H9 (cell line): Measurements from ENCODE around the gene CALML4. TPM values are rescaled to one million over a fixed set of nuclear protein-coding genes. Genes with fewer than 3 reads are reported as not detected.

Experiments used
- DNase-seq: peaks from one replicate; pipeline ENCODE4 v3.0.0-alpha.2; 2017
- H2AFZ ChIP-seq: one replicate; pipeline ENCODE4 v1.6.1; 2013; ENCODE audit warnings: mild to moderate bottlenecking, low read length, control low read depth, moderate library complexity
- H2AK5ac ChIP-seq: 2 replicates; pipeline ENCODE4 v1.6.1; 2013; ENCODE audit warnings: low read length, control low read depth, mixed read lengths; ENCODE audit not compliant: insufficient read length
- H2BK120ac ChIP-seq: one replicate; pipeline ENCODE4 v1.6.1; 2013; ENCODE audit warnings: low read depth, mild to moderate bottlenecking, low read length, control low read depth, inconsistent platforms; ENCODE audit not compliant: poor library complexity, severe bottlenecking
- H2BK12ac ChIP-seq: 2 replicates; pipeline ENCODE4 v1.6.1; 2013; ENCODE audit warnings: low read length, control low read depth, mixed read lengths, low read depth; ENCODE audit not compliant: insufficient read length
- H2BK15ac ChIP-seq: 2 replicates; pipeline ENCODE4 v1.6.1; 2013; ENCODE audit warnings: low read depth, low read length, control low read depth
- H2BK20ac ChIP-seq: one replicate; pipeline ENCODE4 v1.6.1; 2013; ENCODE audit warnings: low read depth, mild to moderate bottlenecking, low read length, control low read depth, inconsistent platforms; ENCODE audit not compliant: poor library complexity, severe bottlenecking
- H2BK5ac ChIP-seq: 2 replicates; pipeline ENCODE4 v1.6.1; 2013; ENCODE audit warnings: low read length, control low read depth, mixed read lengths; ENCODE audit not compliant: insufficient read length
- H3K14ac ChIP-seq: 2 replicates; pipeline ENCODE4 v1.6.1; 2013; ENCODE audit warnings: low read length, control low read depth; ENCODE audit not compliant: insufficient read depth
- H3K18ac ChIP-seq: 2 replicates; pipeline ENCODE4 v1.6.1; 2013; ENCODE audit warnings: low read depth, mild to moderate bottlenecking, mixed read lengths, low read length, control low read depth; ENCODE audit not compliant: insufficient read length
- H3K23ac ChIP-seq: 2 replicates; pipeline ENCODE4 v1.6.1; 2013; ENCODE audit warnings: low read length, control low read depth, mixed read lengths, low read depth; ENCODE audit not compliant: insufficient read length
- H3K23me2 ChIP-seq: 2 replicates; pipeline ENCODE4 v1.6.1; 2013; ENCODE audit warnings: low read depth, mild to moderate bottlenecking, mixed read lengths, low read length, control low read depth; ENCODE audit not compliant: insufficient read length, poor library complexity, severe bottlenecking
- H3K27ac ChIP-seq: 2 replicates; pipeline ENCODE4 v1.5.1; 2013; ENCODE audit warnings: low read length, control low read depth, mixed read lengths, low read depth; ENCODE audit not compliant: insufficient read length
- H3K27me3 ChIP-seq: 2 replicates; pipeline ENCODE4 v1.6.1; 2013; ENCODE audit warnings: low read length, control low read depth, inconsistent platforms; ENCODE audit not compliant: insufficient read depth
- H3K4ac ChIP-seq: 2 replicates; pipeline ENCODE4 v1.6.1; 2013; ENCODE audit warnings: low read depth, mild to moderate bottlenecking, control low read depth, inconsistent platforms, low read length, moderate library complexity
- H3K4me1 ChIP-seq: 2 replicates; pipeline ENCODE4 v1.6.1; 2013; ENCODE audit warnings: low read length, control low read depth, inconsistent platforms; ENCODE audit not compliant: insufficient read depth
- H3K4me2 ChIP-seq: 2 replicates; pipeline ENCODE4 v1.6.1; 2013; ENCODE audit warnings: low read length, control low read depth, mixed read lengths; ENCODE audit not compliant: insufficient read length, insufficient read depth
- H3K56ac ChIP-seq: 2 replicates; pipeline ENCODE4 v1.6.1; 2013; ENCODE audit warnings: low read depth, mild to moderate bottlenecking, mixed read lengths, low read length, control low read depth; ENCODE audit not compliant: insufficient read length
- H3K79me1 ChIP-seq: 2 replicates; pipeline ENCODE4 v1.6.1; 2013; ENCODE audit warnings: low read depth, mild to moderate bottlenecking, moderate library complexity, low read length, control low read depth, inconsistent platforms; ENCODE audit not compliant: insufficient read depth, poor library complexity, severe bottlenecking
- H3K79me2 ChIP-seq: 2 replicates; pipeline ENCODE4 v1.6.1; 2013; ENCODE audit warnings: low read length, control low read depth, inconsistent platforms; ENCODE audit not compliant: insufficient read depth
- H3K9ac ChIP-seq: 2 replicates; pipeline ENCODE4 v1.6.1; 2013; ENCODE audit warnings: low read length, control low read depth, mixed read lengths; ENCODE audit not compliant: insufficient read length; ENCODE audit errors: extremely low read depth
- H3K9me3 ChIP-seq: one replicate; pipeline ENCODE4 v1.6.1; 2013; ENCODE audit warnings: low read depth, low read length, inconsistent platforms; ENCODE audit not compliant: control insufficient read depth
- H3T11ph ChIP-seq: one replicate; pipeline ENCODE4 v1.6.1; 2013; ENCODE audit warnings: mild to moderate bottlenecking, low read length, control low read depth, inconsistent platforms
- H4K20me1 ChIP-seq: one replicate; pipeline ENCODE4 v1.6.1; 2013; ENCODE audit not compliant: control insufficient read depth, insufficient read length, insufficient read depth
- H4K5ac ChIP-seq: 2 replicates; pipeline ENCODE4 v1.6.1; 2013; ENCODE audit warnings: low read depth, mild to moderate bottlenecking, mixed read lengths, low read length, control low read depth; ENCODE audit not compliant: insufficient read length
- H4K8ac ChIP-seq: replicated peaks from 2 replicates; pipeline ENCODE4 v1.6.1; 2013; ENCODE audit warnings: low read length, control low read depth, mixed read lengths, low read depth; ENCODE audit not compliant: insufficient read length
- H4K91ac ChIP-seq: 2 replicates; pipeline ENCODE4 v1.6.1; 2013; ENCODE audit warnings: low read depth, mild to moderate bottlenecking, moderate library complexity, mixed read lengths, low read length, control low read depth; ENCODE audit not compliant: insufficient read length
- H3K27ac Mint-ChIP-seq, 3 experiments: 2 replicates in 2 of 3; 3 replicates in 1 of 3; pipeline ENCODE4 v1.8.0; 2020 to 2021; ENCODE audit warnings: mixed read lengths in 3 of 3, mild to moderate bottlenecking in 1 of 3, moderate library complexity in 1 of 3
- H3K27me3 Mint-ChIP-seq: 2 replicates; pipeline ENCODE4 v1.8.0; 2021; ENCODE audit warnings: low read depth, mild to moderate bottlenecking, moderate library complexity, mixed read lengths
- H3K36me3 Mint-ChIP-seq, 3 experiments: 2 replicates in 2 of 3; 3 replicates in 1 of 3; pipeline ENCODE4 v1.8.0; 2020 to 2021; ENCODE audit warnings: low read depth in 3 of 3, mixed read lengths in 3 of 3; ENCODE audit not compliant: insufficient read depth in 1 of 3
- H3K4me1 Mint-ChIP-seq, 2 experiments: 2 replicates each; pipeline ENCODE4 v1.8.0; 2020; ENCODE audit warnings: mixed read lengths in 2 of 2
- H3K4me3 Mint-ChIP-seq, 2 experiments: 2 replicates in 1 of 2; 3 replicates in 1 of 2; pipeline ENCODE4 v1.8.0; 2020 to 2021; ENCODE audit warnings: mild to moderate bottlenecking in 2 of 2, mixed read lengths in 2 of 2, moderate library complexity in 1 of 2
- H3K9me3 Mint-ChIP-seq, 2 experiments: 2 replicates in 1 of 2; 3 replicates in 1 of 2; pipeline ENCODE4 v1.8.0; 2020; ENCODE audit warnings: mild to moderate bottlenecking in 2 of 2, mixed read lengths in 2 of 2, moderate library complexity in 1 of 2
- CTCF ChIP-seq: fragments of 200-600 bp; sonication (generic); conservative IDR thresholded peaks from 3 replicates; pipeline ENCODE4 v1.8.0; 2021; ENCODE audit warnings: antibody characterized with exemption, mild to moderate bottlenecking
- WGBS: extraction: QIAGEN DNeasy Blood & Tissue Kit; methylation state at CpG from one replicate; pipeline ENCODE4 v1.1.7; 2013; ENCODE audit warnings: missing lambda C conversion rate, low lambda C conversion rate, mixed read lengths; ENCODE audit not compliant: insufficient read length; ENCODE audit errors: extremely low coverage; 5-methylcytosine and 5-hydroxymethylcytosine counted together
- total RNA-seq: library from RNA; stranded (reverse); gene quantifications from 2 replicates; pipeline ENCODE4 v1.2.1, GENCODE V29; 2021

CALML4 gene
- total RNA-seq, 1 experiment from 2014 or later, result 11.8 TPM

GRCh38 chr15:68218331-68218730 is 13.2 kb upstream of the CALML4 start:
- H3K56ac ChIP-seq, result no peak overlapping the region
- H3K14ac ChIP-seq, result no peak overlapping the region
- Mint-ChIP-seq H3K9me3 (peaks cover 9 to 17% of the 10 kb centered on the region in 2 experiments), H3K36me3 (peaks cover 31 to 62% (median 59%) of the 10 kb centered on the region in 3 experiments), H3K27me3 (no peaks in the 10 kb centered on the region), H3K27ac (no peak overlapping the region), H3K4me3 (no peak overlapping the region), H3K4me1 (no peaks in the 10 kb centered on the region)
- no peak overlapping the region for H2BK120ac ChIP-seq
- no peak overlapping the region for H3K18ac ChIP-seq
- no peak overlapping the region for H4K8ac ChIP-seq
- H2BK5ac ChIP-seq, result no peak overlapping the region
- no peak overlapping the region for H2AFZ ChIP-seq
- no peak overlapping the region for H4K91ac ChIP-seq
- no peak overlapping the region for H2AK5ac ChIP-seq
- H3K27ac ChIP-seq, result no peak overlapping the region
- no peaks in the 10 kb centered on the region for H4K20me1 ChIP-seq
- H4K5ac ChIP-seq, result no peak overlapping the region
- H2BK15ac ChIP-seq, result no peak overlapping the region
- no peak for TF ChIP-seq CTCF
- peak; percentile 8 for DNase-seq
- H3K27me3 ChIP-seq, result no peaks in the 10 kb centered on the region
- no CpG with 5 or more reads among the region's 8 CpGs for WGBS
- H3K4me1 ChIP-seq, result no peaks in the 10 kb centered on the region
- no peaks in the 10 kb centered on the region for H3K9me3 ChIP-seq
- no peaks in the 10 kb centered on the region for H3K23me2 ChIP-seq
- H3K9ac ChIP-seq, result no peak overlapping the region
- H3K79me2 ChIP-seq, result peaks cover 10% of the 10 kb centered on the region; the same call in 1 of the 2 replicates
- H3K4ac ChIP-seq, result no peak overlapping the region
- no peak overlapping the region for H3K4me2 ChIP-seq
- no peak overlapping the region for H2BK20ac ChIP-seq
- no peak overlapping the region for H2BK12ac ChIP-seq
- peaks cover 17% of the 10 kb centered on the region for H3K79me1 ChIP-seq
- no peak overlapping the region for H3T11ph ChIP-seq
- H3K23ac ChIP-seq, result no peak overlapping the region
